ENCODE measurements around the gene MS4A2.

MS4A2 gene

GRCh38 chr11:60080535-60080934, 7.9 kb upstream of the MS4A2 start:
- no peak overlapping the region for H3K4me3 ChIP-seq (ENCODE audit: control insufficient read depth, low read depth, low read length)
- TF ChIP-seq CTCF (IDR thresholded peaks at IDR 0.05; ENCODE audit: control insufficient read depth, insufficient read depth, low read depth, low read length, missing control alignments), result no peak
- no peak for DNase-seq (ENCODE audit: low read depth)

- no peak for TF ChIP-seq CTCF (IDR thresholded peaks at IDR 0.05; ENCODE audit: control insufficient read depth, insufficient read depth, low read depth, low read length, missing control alignments)
- no peak for DNase-seq (ENCODE audit: low read depth)
- H3K4me3 ChIP-seq (ENCODE audit: control insufficient read depth, low read depth, low read length), result no peak overlapping the region
Observed at GRCh38 chr11:60084631-60085273, 3.7 kb upstream of the MS4A2 start.

- no peak overlapping the region for H3K4me3 ChIP-seq (ENCODE audit: control insufficient read depth, low read depth, low read length)
- TF ChIP-seq CTCF (IDR thresholded peaks at IDR 0.05; ENCODE audit: control insufficient read depth, insufficient read depth, low read depth, low read length, missing control alignments), result no peak
- no peak for DNase-seq (ENCODE audit: low read depth)
Observed at GRCh38 chr11:60085909-60086308, 2.6 kb upstream of the MS4A2 start.

- no peak overlapping the region for H3K4me3 ChIP-seq (ENCODE audit: control insufficient read depth, low read depth, low read length)
- TF ChIP-seq CTCF (IDR thresholded peaks at IDR 0.05; ENCODE audit: control insufficient read depth, insufficient read depth, low read depth, low read length, missing control alignments), result no peak
- no peak for DNase-seq (ENCODE audit: low read depth)
Observed at GRCh38 chr11:60087239-60087638, 1.2 kb upstream of the MS4A2 start.

- no peak for TF ChIP-seq CTCF (IDR thresholded peaks at IDR 0.05; ENCODE audit: control insufficient read depth, insufficient read depth, low read depth, low read length, missing control alignments)
- no peak overlapping the region for H3K4me3 ChIP-seq (ENCODE audit: control insufficient read depth, low read depth, low read length)
Observed at GRCh38 chr11:60095477-60096120, 7.1 kb downstream of the MS4A2 start.

GRCh38 chr11:60097189-60097588, 8.7 kb downstream of the MS4A2 start:
- H3K4me3 ChIP-seq (ENCODE audit: control insufficient read depth, low read depth, low read length), result no peak overlapping the region
- no peak for TF ChIP-seq CTCF (IDR thresholded peaks at IDR 0.05; ENCODE audit: control insufficient read depth, insufficient read depth, low read depth, low read length, missing control alignments)
- no peak for DNase-seq (ENCODE audit: low read depth)

More at GRCh38 chr11:60095477-60096120, 7.1 kb downstream of the MS4A2 start:
- DNase-seq (ENCODE audit: low read depth), result no peak

Data from AG09309 (cell line).